ENCODE measurements around the gene TM7SF2. TPM values are rescaled to one million over a fixed set of nuclear protein-coding genes. Genes with fewer than 3 reads are reported as not detected.

The TM7SF2 gene
- total RNA-seq, 2 donors from 2014 or later: 22.8 to 26.8 TPM

GRCh38 chr11:65120831-65121230 is 9.2 kb downstream of the TM7SF2 start:
- Mint-ChIP-seq H3K27ac (peak overlapping the region; percentile 95), H3K9me3 (no peaks in the 10 kb centered on the region), H3K27me3 (ENCODE audit: low read depth) (no peaks in the 10 kb centered on the region), H3K4me1 (ENCODE audit: low read depth) (peaks cover 64% of the 10 kb centered on the region), H3K36me3 (ENCODE audit: insufficient read depth in 2 of 2) (peaks cover 18 to 40% of the 10 kb centered on the region in 2 donors), H3K4me3 (peak overlapping the region; percentile 94 to 96)
- no peak for ATAC-seq (replicated peaks in 1 of 2)
- no peak for DNase-seq

- Mint-ChIP-seq H3K9me3 (no peaks in the 10 kb centered on the region), H3K4me1 (ENCODE audit: low read depth) (peaks cover 58% of the 10 kb centered on the region), H3K4me3 (peak overlapping the region; percentile 94 to 96), H3K36me3 (ENCODE audit: insufficient read depth in 2 of 2) (peaks cover 18 to 40% of the 10 kb centered on the region in 2 donors), H3K27me3 (ENCODE audit: low read depth) (no peaks in the 10 kb centered on the region), H3K27ac (peak overlapping the region; percentile 95)
- no peak for ATAC-seq (replicated peaks in 1 of 2)
- peak; percentile 45 to 51 for DNase-seq
These were observed 9.8 kb downstream of the TM7SF2 start for GRCh38 chr11:65121447-65121864.

- peak within 1 kb of the TSS; percentile 95 for H3K27ac Mint-ChIP-seq
- H3K9me3 Mint-ChIP-seq: no peaks in the 10 kb centered on the region
- DNase-seq: peak; percentile 99 to 100
- H3K4me3 Mint-ChIP-seq: peak within 1 kb of the TSS; percentile 94 to 96
- H3K4me1 Mint-ChIP-seq (ENCODE audit: low read depth): peaks cover 54% of the 10 kb centered on the region
- peak; percentile 86 to 87 for ATAC-seq (replicated peaks in 1 of 2)
- H3K36me3 Mint-ChIP-seq (ENCODE audit: insufficient read depth in 2 of 2): peaks cover 21 to 43% of the 10 kb centered on the region in 2 donors
- no peaks in the 10 kb centered on the region for H3K27me3 Mint-ChIP-seq (ENCODE audit: low read depth)
These were observed 10.4 kb downstream of the TM7SF2 start, which contains the start of the genes FAU and MRPL49 for GRCh38 chr11:65121865-65122696. Gene FAU, minus strand, starts transcription at chr11:65122134. Its CDS starts 321 bp downstream, at chr11:65121813. Gene MRPL49, plus strand, starts transcription at chr11:65122321. Its CDS starts 26 bp downstream, at chr11:65122347.

GRCh38 chr11:65124480-65125196 is 13.0 kb downstream of the TM7SF2 start:
- no peak for DNase-seq
- Mint-ChIP-seq H3K27me3 (ENCODE audit: low read depth) (no peaks in the 10 kb centered on the region), H3K4me3 (peak overlapping the region; percentile 29 to 59), H3K4me1 (ENCODE audit: low read depth) (peaks cover 35% of the 10 kb centered on the region), H3K27ac (no peak overlapping the region), H3K36me3 (ENCODE audit: insufficient read depth in 2 of 2) (peaks cover 15 to 30% of the 10 kb centered on the region in 2 donors), H3K9me3 (no peaks in the 10 kb centered on the region)
- ATAC-seq (replicated peaks in 1 of 2): no peak

- Mint-ChIP-seq H3K36me3 (ENCODE audit: insufficient read depth in 2 of 2) (peaks cover 15 to 32% of the 10 kb centered on the region in 2 donors), H3K4me1 (ENCODE audit: low read depth) (peaks cover 27% of the 10 kb centered on the region), H3K4me3 (no peak overlapping the region), H3K27me3 (ENCODE audit: low read depth) (no peaks in the 10 kb centered on the region), H3K27ac (no peak overlapping the region), H3K9me3 (no peaks in the 10 kb centered on the region)
- DNase-seq: no peak
- ATAC-seq (replicated peaks in 1 of 2): no peak
These were observed 13.8 kb downstream of the TM7SF2 start for GRCh38 chr11:65125197-65126056.

GRCh38 chr11:65126624-65127274 is 15.1 kb downstream of the TM7SF2 start:
- no peaks in the 10 kb centered on the region for H3K27me3 Mint-ChIP-seq (ENCODE audit: low read depth)
- peaks cover 6 to 23% of the 10 kb centered on the region in 2 donors for H3K36me3 Mint-ChIP-seq (ENCODE audit: insufficient read depth in 2 of 2)
- no peak overlapping the region for H3K27ac Mint-ChIP-seq
- H3K9me3 Mint-ChIP-seq: no peaks in the 10 kb centered on the region
- no peak overlapping the region for H3K4me3 Mint-ChIP-seq
- ATAC-seq (replicated peaks in 1 of 2) (no peak), DNase-seq (no peak)
- H3K4me1 Mint-ChIP-seq (ENCODE audit: low read depth): peaks cover 16% of the 10 kb centered on the region

- ATAC-seq (replicated peaks in 1 of 2) (no peak), DNase-seq (no peak)
- Mint-ChIP-seq H3K36me3 (ENCODE audit: insufficient read depth in 2 of 2) (peaks cover 2 to 16% of the 10 kb centered on the region in 2 donors), H3K9me3 (no peaks in the 10 kb centered on the region), H3K4me3 (no peak overlapping the region), H3K27me3 (ENCODE audit: low read depth) (no peaks in the 10 kb centered on the region), H3K27ac (no peak overlapping the region), H3K4me1 (ENCODE audit: low read depth) (peaks cover 18% of the 10 kb centered on the region)
These were observed 16.0 kb downstream of the TM7SF2 start for GRCh38 chr11:65127473-65128181.

GRCh38 chr11:65128182-65129145 is 16.8 kb downstream of the TM7SF2 start:
- Mint-ChIP-seq H3K9me3 (no peaks in the 10 kb centered on the region), H3K36me3 (ENCODE audit: insufficient read depth in 2 of 2) (peaks cover 2 to 16% of the 10 kb centered on the region in 2 donors), H3K27me3 (ENCODE audit: low read depth) (no peaks in the 10 kb centered on the region), H3K27ac (no peak overlapping the region), H3K4me3 (no peak overlapping the region), H3K4me1 (ENCODE audit: low read depth) (peaks cover 20% of the 10 kb centered on the region)
- no peak for ATAC-seq (replicated peaks in 1 of 2)
- DNase-seq: no peak

GRCh38 chr11:65129649-65130441 is 18.2 kb downstream of the TM7SF2 start:
- no peak for ATAC-seq (replicated peaks in 1 of 2)
- H3K27ac Mint-ChIP-seq: no peak overlapping the region
- peaks cover 14% of the 10 kb centered on the region for H3K4me1 Mint-ChIP-seq (ENCODE audit: low read depth)
- peaks cover 2 to 14% of the 10 kb centered on the region in 2 donors for H3K36me3 Mint-ChIP-seq (ENCODE audit: insufficient read depth in 2 of 2)
- DNase-seq: no peak
- H3K27me3 Mint-ChIP-seq (ENCODE audit: low read depth): no peaks in the 10 kb centered on the region
- no peak overlapping the region for H3K4me3 Mint-ChIP-seq
- no peaks in the 10 kb centered on the region for H3K9me3 Mint-ChIP-seq

GRCh38 chr11:65130631-65131416 is 19.2 kb downstream of the TM7SF2 start:
- H3K27me3 Mint-ChIP-seq (ENCODE audit: low read depth): no peaks in the 10 kb centered on the region
- ATAC-seq (replicated peaks in 1 of 2) (no peak), DNase-seq (no peak)
- H3K4me3 Mint-ChIP-seq: no peak overlapping the region
- peaks cover 24% of the 10 kb centered on the region for H3K4me1 Mint-ChIP-seq (ENCODE audit: low read depth)
- peak overlapping the region; percentile 77 for H3K27ac Mint-ChIP-seq
- peaks cover 2 to 10% of the 10 kb centered on the region in 2 donors for H3K36me3 Mint-ChIP-seq (ENCODE audit: insufficient read depth in 2 of 2)
- no peaks in the 10 kb centered on the region for H3K9me3 Mint-ChIP-seq

Data from activated T-cell treated with anti-CD3 and anti-CD28 coated beads, Interleukin-2, amount 50 U/mL, for 72 hours (primary cell).